ENCODE results near the gene SYPL1. TPM values are rescaled to one million over a fixed set of nuclear protein-coding genes. Genes with fewer than 3 reads are reported as not detected.
"Not testable (repeated sequence)": the region's sequence is repeated elsewhere in the genome, so short reads cannot be mapped to it uniquely, and the experiment has no call there.

The SYPL1 gene
- total RNA-seq, 3 donors from 2014 or later: 96.2 to 116 (median 98.3) TPM

DNA sequence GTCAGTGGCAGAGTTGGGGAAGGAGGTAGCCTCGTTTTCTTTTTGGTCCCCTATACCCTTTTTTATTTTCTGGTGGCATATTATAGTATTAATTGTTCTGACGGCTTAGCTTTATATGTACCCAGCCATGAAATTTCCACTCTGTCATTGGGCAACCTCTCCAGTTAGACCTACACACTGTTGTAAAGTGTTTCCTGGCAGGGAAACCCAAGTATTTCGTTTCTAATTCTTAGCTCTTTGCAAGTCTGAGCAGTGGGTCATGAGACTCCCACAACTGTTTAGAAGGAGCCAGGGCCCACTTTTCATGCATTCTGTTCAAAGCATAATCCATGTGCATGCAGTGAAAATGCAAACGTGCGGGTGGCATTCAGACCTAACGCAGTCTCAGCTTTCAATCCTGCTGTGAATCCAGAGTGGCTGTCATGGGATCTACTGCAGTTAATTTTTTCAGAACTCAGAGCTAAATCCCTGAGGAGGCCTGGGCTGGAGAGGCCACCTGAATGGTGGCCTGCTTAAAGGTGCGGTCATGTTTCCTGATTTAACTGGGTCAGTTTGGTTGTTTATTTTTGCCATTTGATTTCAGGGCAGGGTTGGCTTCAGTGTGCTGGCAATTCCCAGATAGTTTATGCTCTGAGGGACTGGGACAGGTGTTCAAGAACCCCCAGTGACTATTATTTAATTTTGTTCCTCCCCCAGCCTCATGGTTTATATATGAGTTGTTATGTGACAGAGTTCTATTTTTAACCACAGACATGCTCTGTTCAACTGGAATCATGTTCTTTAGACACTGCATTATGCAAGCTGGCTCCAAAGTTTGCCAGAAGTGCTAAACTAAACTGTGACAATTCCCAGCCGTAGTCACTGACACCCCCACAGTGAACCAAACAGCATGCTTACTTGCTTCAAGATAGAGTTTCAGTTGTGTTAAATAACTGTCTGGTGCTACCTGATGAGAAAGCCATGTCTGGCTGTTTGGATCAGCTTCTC lies 27.4 kb upstream of the SYPL1 start:
- Histone ChIP-seq H3K27me3 (no peaks in the 10 kb centered on the region), H3K36me3 (no peaks in the 10 kb centered on the region), H3K4me3 (no peak overlapping the region), H3K9me3 (no peaks in the 10 kb centered on the region), H3K27ac (no peak overlapping the region), H3K4me1 (no peaks in the 10 kb centered on the region)
- intact Hi-C loops (cut with DNase I; ENCODE audit: low total_unique reads): loop anchor here (5.0 kb wide), 1 partner anchor 87 kb away; no protein-coding TSS in a partner anchor
- no peak for DNase-seq (ENCODE audit: low spot score in 2 of 2)
- TF ChIP-seq CTCF (IDR thresholded peaks at IDR 0.05) (no peak), POLR2A (IDR thresholded peaks at IDR 0.05) (no peak), POLR2AphosphoS5 (IDR thresholded peaks at IDR 0.05) (no peak)

DNA sequence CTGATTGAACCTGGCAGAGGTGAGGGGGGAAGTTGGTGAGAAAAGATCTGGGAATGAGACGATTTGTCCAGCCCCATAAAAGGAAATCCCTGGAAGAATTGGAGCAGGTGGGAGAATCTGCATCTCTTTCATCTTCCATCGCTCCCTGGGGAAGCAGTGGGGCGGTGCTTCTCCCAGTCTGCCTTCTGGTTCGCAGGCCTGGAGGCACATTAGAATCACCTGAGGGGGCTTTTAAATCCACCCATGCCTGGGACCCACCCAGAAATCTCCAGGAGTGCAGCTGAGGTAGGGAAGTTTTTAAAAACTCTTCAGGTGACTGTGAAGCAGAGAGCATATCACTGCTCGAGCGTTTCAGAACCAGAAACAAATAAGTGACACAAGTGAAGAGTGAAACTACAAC lies 26.7 kb upstream of the SYPL1 start:
- Histone ChIP-seq H3K27me3 (no peaks in the 10 kb centered on the region), H3K4me3 (no peak overlapping the region), H3K36me3 (no peaks in the 10 kb centered on the region), H3K27ac (no peak overlapping the region), H3K9me3 (no peaks in the 10 kb centered on the region), H3K4me1 (no peaks in the 10 kb centered on the region)
- TF ChIP-seq POLR2AphosphoS5 (IDR thresholded peaks at IDR 0.05) (no peak), POLR2A (IDR thresholded peaks at IDR 0.05) (no peak), CTCF (IDR thresholded peaks at IDR 0.05) (no peak)
- no peak for DNase-seq (ENCODE audit: low spot score in 2 of 2)
- intact Hi-C loops (cut with DNase I; ENCODE audit: low total_unique reads): no loop called here

GRCh38 chr7:106138181-106138580 lies 26.1 kb upstream of the SYPL1 start:
- H3K4me3 ChIP-seq; H3K27me3 ChIP-seq; intact Hi-C loops (cut with DNase I; ENCODE audit: low total_unique reads); H3K9me3 ChIP-seq; DNase-seq (ENCODE audit: low spot score in 2 of 2); H3K4me1 ChIP-seq; H3K27ac ChIP-seq; H3K36me3 ChIP-seq: not testable (repeated sequence)

GRCh38 chr7:106134241-106134640 lies 22.1 kb upstream of the SYPL1 start:
- Histone ChIP-seq H3K27me3 (no peaks in the 10 kb centered on the region), H3K9me3 (no peaks in the 10 kb centered on the region), H3K4me3 (no peak overlapping the region), H3K27ac (no peak overlapping the region), H3K36me3 (no peaks in the 10 kb centered on the region), H3K4me1 (no peaks in the 10 kb centered on the region)
- TF ChIP-seq CTCF (IDR thresholded peaks at IDR 0.05) (no peak), POLR2A (IDR thresholded peaks at IDR 0.05) (no peak), POLR2AphosphoS5 (IDR thresholded peaks at IDR 0.05) (no peak)
- intact Hi-C loops (cut with DNase I; ENCODE audit: low total_unique reads): no loop called here
- no peak for DNase-seq (ENCODE audit: low spot score in 2 of 2)

DNA sequence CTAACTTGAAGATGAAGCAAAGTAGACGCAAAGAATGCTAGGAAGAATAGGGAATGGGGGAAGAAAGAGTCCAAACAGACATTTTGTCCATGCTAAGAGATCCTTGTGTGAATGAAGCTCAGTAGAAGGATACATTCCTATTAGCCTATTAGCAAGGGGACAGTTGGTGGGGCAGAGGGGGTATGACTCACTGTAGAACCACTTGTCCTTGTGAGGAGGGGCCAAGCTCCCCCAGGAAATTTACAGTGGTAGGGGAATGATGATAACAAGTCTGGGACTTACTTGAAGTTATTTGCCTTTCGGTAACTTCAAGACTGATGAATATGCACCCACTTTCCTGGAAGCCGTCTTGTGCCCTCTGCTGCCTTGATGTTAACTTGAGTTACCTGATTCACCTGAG lies 17.2 kb upstream of the SYPL1 start:
- DNase-seq (ENCODE audit: low spot score in 2 of 2): no peak

More for the DNA sequence above, 17.2 kb upstream of the SYPL1 start:
- intact Hi-C loops (cut with DNase I; ENCODE audit: low total_unique reads): no loop called here
- H3K27ac ChIP-seq: no peak overlapping the region
- H3K27me3 ChIP-seq: no peaks in the 10 kb centered on the region
- no peaks in the 10 kb centered on the region for H3K4me1 ChIP-seq
- no peaks in the 10 kb centered on the region for H3K9me3 ChIP-seq
- TF ChIP-seq CTCF (IDR thresholded peaks at IDR 0.05) (no peak), POLR2AphosphoS5 (IDR thresholded peaks at IDR 0.05) (no peak), POLR2A (IDR thresholded peaks at IDR 0.05) (no peak)
- H3K4me3 ChIP-seq: no peak overlapping the region
- no peaks in the 10 kb centered on the region for H3K36me3 ChIP-seq
